Spleen (tissue), 7 donors: ENCODE results near the gene PCNX2.

Experiments used
- CTCF ChIP-seq, 11 experiments: fragments of 200-600 bp in 7 of 11; fragments of 450-650 bp in 4 of 11; sonication (generic) in 4 of 11; IDR thresholded peaks in 8 of 11; conservative IDR thresholded peaks in 3 of 11; 1 replicate in 7 of 11; 2 replicates in 4 of 11; pipeline versions ENCODE4 v1.4.0 to v1.8.0; 2016 to 2021; ENCODE audit warnings: antibody characterized with exemption in 11 of 11, inconsistent platforms in 4 of 11, mild to moderate bottlenecking in 1 of 11
- POLR2A ChIP-seq, 3 donors: fragments of 450-650 bp; IDR thresholded peaks; one replicate each; pipeline ENCODE4 v1.5.1; 2017; ENCODE audit warnings: antibody characterized with exemption in 3 of 3, mild to moderate bottlenecking in 1 of 3
- POLR2AphosphoS5 ChIP-seq, 3 donors: sonication (generic); formaldehyde crosslinking; IDR thresholded peaks; one replicate each; pipeline ENCODE4 v1.5.1; 2017; ENCODE audit warnings: antibody characterized with exemption in 3 of 3
- donor health status: DM: no; HTN: no; CAD: no; lungs with moderate emphysema.
- donor health status: DM: no; HTN: no; CAD: no.
- donor health status: DM: no; HTN: no; CAD: no.

- no peak for TF ChIP-seq POLR2AphosphoS5 (IDR thresholded peaks at IDR 0.05)
- TF ChIP-seq CTCF (IDR thresholded peaks at IDR 0.05 in 8 of 11, conservative IDR thresholded peaks at IDR 0.05 in 3 of 11) = no peak
- no peak for TF ChIP-seq POLR2A (IDR thresholded peaks at IDR 0.05)
Measured at GRCh38 chr1:233016798-233017197, 278.7 kb downstream of the PCNX2 start.
